PC-3 (cell line): ENCODE measurements around the gene C22orf15. TPM values are rescaled to one million over a fixed set of nuclear protein-coding genes. Genes with fewer than 3 reads are reported as not detected.

Experiments
- ATAC-seq: fragments of 200-7000 bp; cut with Tn5 transposase; 2 replicates; pipeline ENCODE4 v1.9.1; 2020; ENCODE audit warnings: mild to moderate bottlenecking, moderate library complexity
- BruUV-seq: library from RNA; stranded (reverse); fragments of 400-500 nt; replicated peaks from 2 replicates; lab custom pipeline; 2021; lab: Mats Ljungman, UMichigan
- CTCF ChIA-PET: fragments of 300-600 bp; sonication (Branson Sonifier 250); formaldehyde crosslinking; loops from one replicate; lab custom pipeline; 2022; ENCODE audit warnings: antibody characterized with exemption; lab: Charles Lee
- POLR2A ChIA-PET: fragments of 300-600 bp; sonication (Branson Sonifier 250); formaldehyde crosslinking; loops from one replicate; lab custom pipeline; 2022; ENCODE audit warnings: antibody characterized with exemption; ENCODE audit not compliant: unreplicated experiment; lab: Charles Lee
- DNase-seq: peaks from one replicate; pipeline ENCODE4 v3.0.0-alpha.2; 2015
- H2AFZ ChIP-seq: fragments of 300-600 bp; sonication (generic); 2 replicates; pipeline ENCODE4 v1.6.0; 2016; ENCODE audit warnings: antibody characterized with exemption, low read length
- H3F3A ChIP-seq: fragments of 300-600 bp; sonication (generic); one replicate; pipeline ENCODE4 v1.6.0; 2017; ENCODE audit warnings: antibody characterized with exemption, low read length, control low read depth, mild to moderate bottlenecking; ENCODE audit not compliant: unreplicated experiment
- H3K27ac ChIP-seq: fragments of 300-600 bp; sonication (generic); 2 replicates; pipeline ENCODE4 v1.5.1; 2016; ENCODE audit warnings: mild to moderate bottlenecking, low read length
- H3K27me3 ChIP-seq: fragments of 300-600 bp; sonication (generic); 2 replicates; pipeline ENCODE4 v1.6.1; 2016; ENCODE audit warnings: low read length, mixed read lengths
- H3K36me3 ChIP-seq: fragments of 300-600 bp; sonication (generic); 2 replicates; pipeline ENCODE4 v1.6.1; 2016; ENCODE audit warnings: low read depth, mixed run types, low read length, mixed read lengths
- H3K4me1 ChIP-seq: fragments of 300-600 bp; sonication (generic); 2 replicates; pipeline ENCODE4 v1.5.1; 2016; ENCODE audit warnings: low read length; ENCODE audit not compliant: insufficient read depth
- H3K4me2 ChIP-seq: fragments of 300-600 bp; sonication (generic); 2 replicates; pipeline ENCODE4 v1.6.0; 2016; ENCODE audit warnings: low read length
- H3K4me3 ChIP-seq: fragments of 300-600 bp; sonication (generic); 2 replicates; pipeline ENCODE4 v1.5.1; 2016; ENCODE audit warnings: mild to moderate bottlenecking, low read length, mixed read lengths
- H3K79me2 ChIP-seq: fragments of 300-600 bp; sonication (generic); 2 replicates; pipeline ENCODE4 v1.6.1; 2017; ENCODE audit warnings: low read length, mixed read lengths
- H3K9ac ChIP-seq: fragments of 300-600 bp; sonication (generic); 2 replicates; pipeline ENCODE4 v1.6.0; 2016; ENCODE audit warnings: mild to moderate bottlenecking, low read length
- H3K9me2 ChIP-seq: fragments of 300-600 bp; sonication (generic); replicated peaks from 2 replicates; pipeline ENCODE4 v1.6.1; 2016; ENCODE audit warnings: mixed run types, low read length, mixed read lengths
- H3K9me3 ChIP-seq: fragments of 300-600 bp; sonication (generic); 2 replicates; pipeline ENCODE4 v1.6.1; 2016; ENCODE audit warnings: low read length, mixed read lengths
- H4K20me1 ChIP-seq: fragments of 300-600 bp; sonication (generic); 2 replicates; pipeline ENCODE4 v1.6.1; 2016; ENCODE audit warnings: low read length, mixed read lengths
- CTCF ChIP-seq: fragments of 300-600 bp; sonication (generic); conservative IDR thresholded peaks from 2 replicates; pipeline ENCODE4 v1.5.1; 2017; ENCODE audit warnings: antibody characterized with exemption, low read depth, mild to moderate bottlenecking, low read length
- EZH2 ChIP-seq: fragments of 300-600 bp; sonication (generic); IDR thresholded peaks from one replicate; pipeline ENCODE4 v1.6.1; 2017; ENCODE audit warnings: antibody characterized with exemption, mild to moderate bottlenecking, low read length; ENCODE audit not compliant: unreplicated experiment
- EZH2phosphoT487 ChIP-seq: fragments of 300-600 bp; sonication (generic); IDR thresholded peaks from 2 replicates; pipeline ENCODE4 v1.6.1; 2018; ENCODE audit warnings: mild to moderate bottlenecking, antibody characterized with exemption, low read length, borderline replicate concordance
- intact Hi-C: fragments of 100-400 bp; cut with micrococcal nuclease; formaldehyde crosslinking; loops from 2 replicates; pipeline ENCODE4 v1.9.0; 2023
- total RNA-seq: library from RNA; depleted of rRNA; stranded (reverse); fragments of >200 nt; gene quantifications from 2 replicates; pipeline ENCODE4 v1.2.3, GENCODE V29; 2014

Gene C22orf15
- total RNA-seq, 1 experiment from 2014 or later = not detected

DNA sequence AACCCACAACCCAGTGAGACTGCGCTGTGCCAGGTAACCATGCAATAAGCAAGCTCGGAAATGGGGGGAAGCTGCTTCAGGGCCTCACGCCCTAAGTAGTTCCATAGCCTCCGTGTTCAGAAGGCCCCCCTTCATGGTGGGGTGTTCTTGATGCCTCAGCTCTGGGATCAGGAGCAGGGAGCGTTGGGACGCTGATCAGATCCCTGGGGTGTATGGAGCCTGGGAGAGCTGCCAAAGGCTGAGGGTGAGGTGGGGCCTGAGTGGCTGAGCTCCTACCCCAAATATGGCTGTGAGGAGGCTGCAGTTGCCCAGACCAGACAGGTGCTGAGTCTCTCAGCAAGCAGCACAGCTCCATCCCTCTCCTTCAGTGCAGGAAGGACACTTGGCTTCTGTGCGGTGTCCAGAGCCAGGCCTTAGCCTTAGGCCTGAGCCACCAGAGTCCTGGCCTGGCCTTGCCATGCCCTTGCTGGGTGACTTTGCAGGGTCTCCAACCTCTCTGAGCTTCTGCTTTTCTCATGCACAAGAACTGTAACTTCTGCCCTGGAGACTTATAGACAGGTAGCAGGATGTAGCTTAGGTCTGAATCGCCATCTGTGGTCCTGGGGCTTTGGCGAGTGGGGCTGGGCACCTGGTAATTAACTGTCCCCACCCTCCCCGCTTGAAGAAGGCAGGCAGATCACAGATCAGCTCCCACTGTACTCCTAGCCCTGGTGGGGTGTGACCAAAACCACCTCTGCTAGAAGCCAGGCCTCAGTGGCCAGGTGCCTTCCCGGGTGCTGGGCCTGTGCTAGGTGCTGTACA lies 15.2 kb downstream of the C22orf15 start:
- H3K9ac ChIP-seq = no peak overlapping the region
- DNase-seq = no peak
- ChIA-PET POLR2A (no interaction called here), CTCF (no interaction called here)
- H3K9me2 ChIP-seq = no peaks in the 10 kb centered on the region
- intact Hi-C loops = no loop called here
- TF ChIP-seq EZH2 (no peak), EZH2phosphoT487 (no peak), CTCF (no peak)
- H3K27ac ChIP-seq = no peak overlapping the region
- no peak overlapping the region for H2AFZ ChIP-seq
- no peaks in the 10 kb centered on the region for H3K79me2 ChIP-seq
- H4K20me1 ChIP-seq = no peaks in the 10 kb centered on the region
- no TSS peak for BruUV-seq
- H3K36me3 ChIP-seq = no peaks in the 10 kb centered on the region
- no peaks in the 10 kb centered on the region for H3K9me3 ChIP-seq
- no peaks in the 10 kb centered on the region for H3K27me3 ChIP-seq
- peaks cover 9% of the 10 kb centered on the region; the same call in 1 of the 2 replicates for H3K4me1 ChIP-seq
- no peak for ATAC-seq
- no peak overlapping the region for H3K4me3 ChIP-seq
- no peaks in the 10 kb centered on the region for H3F3A ChIP-seq
- no peak overlapping the region for H3K4me2 ChIP-seq

DNA sequence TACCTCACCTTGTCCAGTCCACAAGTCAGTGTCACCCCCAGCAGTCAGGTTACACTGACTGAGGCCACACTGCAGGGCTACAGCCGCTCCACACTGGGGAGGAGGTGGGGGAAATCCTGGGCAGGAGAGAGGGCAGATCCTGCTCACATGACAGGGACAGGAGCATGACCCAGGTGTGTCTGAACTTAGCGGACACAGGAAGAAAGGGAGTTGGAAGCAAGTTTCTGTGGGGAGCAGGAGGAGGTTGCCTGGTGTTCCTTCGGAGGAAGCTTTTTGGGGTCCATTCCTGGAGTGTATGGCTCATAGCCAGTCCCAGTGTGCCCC lies 15.7 kb downstream of the C22orf15 start:
- DNase-seq (no peak), ATAC-seq (no peak)
- Histone ChIP-seq H3K4me3 (no peak overlapping the region), H3K9me3 (no peaks in the 10 kb centered on the region), H3K27ac (no peak overlapping the region), H3K79me2 (no peaks in the 10 kb centered on the region), H3K9ac (no peak overlapping the region), H2AFZ (no peak overlapping the region), H3K27me3 (no peaks in the 10 kb centered on the region), H3K4me2 (no peak overlapping the region), H3K9me2 (no peaks in the 10 kb centered on the region), H3F3A (no peaks in the 10 kb centered on the region), H3K36me3 (no peaks in the 10 kb centered on the region), H3K4me1 (peaks cover 9% of the 10 kb centered on the region; the same call in 1 of the 2 replicates), H4K20me1 (no peaks in the 10 kb centered on the region)
- ChIA-PET CTCF (no interaction called here), POLR2A (no interaction called here)
- intact Hi-C loops = no loop called here
- no peak for TF ChIP-seq EZH2phosphoT487
- no peak for TF ChIP-seq EZH2
- TF ChIP-seq CTCF = no peak
- BruUV-seq = no TSS peak

GRCh38 chr22:23779083-23779482 lies 16.3 kb downstream of the C22orf15 start:
- Histone ChIP-seq H3K79me2 (no peaks in the 10 kb centered on the region), H3K9me2 (no peaks in the 10 kb centered on the region), H3K27me3 (no peaks in the 10 kb centered on the region), H2AFZ (no peak overlapping the region), H3K9me3 (no peaks in the 10 kb centered on the region), H3K4me1 (peaks cover 9% of the 10 kb centered on the region; the same call in 1 of the 2 replicates), H3F3A (no peaks in the 10 kb centered on the region), H3K36me3 (no peaks in the 10 kb centered on the region), H3K4me3 (no peak overlapping the region), H3K9ac (no peak overlapping the region), H3K27ac (no peak overlapping the region), H4K20me1 (no peaks in the 10 kb centered on the region), H3K4me2 (no peak overlapping the region)
- BruUV-seq = no TSS peak
- DNase-seq (no peak), ATAC-seq (no peak)
- intact Hi-C loops = no loop called here
- no peak for TF ChIP-seq EZH2
- TF ChIP-seq CTCF = no peak
- no peak for TF ChIP-seq EZH2phosphoT487
- CTCF ChIA-PET = no interaction called here
- POLR2A ChIA-PET = no interaction called here
